ENCODE data around the gene NR2F6.

- TF ChIP-seq CTCF (conservative IDR thresholded peaks at IDR 0.05) (no peak), EZH2 (IDR thresholded peaks at IDR 0.05; ENCODE audit: low read depth) (no peak)
These were observed 60.1 kb downstream of the NR2F6 start for GRCh38 chr19:17185590-17185989.
